Activated naive CD4-positive, alpha-beta T cell treated with anti-CD3 and anti-CD28 coated beads for 36 hours (primary cell): ENCODE data around the gene SERPINE2. TPM values are rescaled to one million over a fixed set of nuclear protein-coding genes. Genes with fewer than 3 reads are reported as not detected.

Experiments used
- CTCF ChIA-PET: fragments of 350-600 bp; sonication (Branson Sonifier 250); formaldehyde crosslinking; loops from one replicate; lab custom pipeline; 2021; ENCODE audit warnings: antibody characterized with exemption; lab: Charles Lee
- DNase-seq: peaks from one replicate; pipeline ENCODE4 v3.0.0-alpha.2; 2020
- H3K27ac Mint-ChIP-seq: one replicate; pipeline ENCODE4 v1.8.0; 2021; ENCODE audit warnings: mild to moderate bottlenecking, mixed read lengths
- H3K27me3 Mint-ChIP-seq: one replicate; pipeline ENCODE4 v1.8.0; 2021; ENCODE audit warnings: low read depth, mixed read lengths
- H3K36me3 Mint-ChIP-seq: one replicate; pipeline ENCODE4 v1.8.0; 2021; ENCODE audit warnings: low read depth, mixed read lengths
- H3K4me1 Mint-ChIP-seq: one replicate; pipeline ENCODE4 v1.8.0; 2021; ENCODE audit warnings: low read depth, mixed read lengths
- H3K4me3 Mint-ChIP-seq: one replicate; pipeline ENCODE4 v1.8.0; 2021; ENCODE audit warnings: mild to moderate bottlenecking, moderate library complexity, mixed read lengths
- H3K9me3 Mint-ChIP-seq: one replicate; pipeline ENCODE4 v1.8.0; 2021; ENCODE audit warnings: mixed read lengths
- intact Hi-C: fragments of 100-400 bp; cut with micrococcal nuclease; formaldehyde crosslinking; loops from one replicate; pipeline ENCODE4 v1.15.1; 2023
- total RNA-seq, 2 experiments: library from RNA; stranded (reverse); gene quantifications; one replicate each; pipeline ENCODE4 v1.2.3, GENCODE V29; 2021

Gene SERPINE2
- total RNA-seq: 10 to 100 TPM; 64.6 to 69.5 TPM

- CTCF ChIA-PET: interaction anchor here (0.7 to 3.1 kb wide), 8 partner anchors 12 to 243 kb away, joined by 3 to 14 read pairs (median 3); no protein-coding TSS in a partner anchor
- H3K9me3 Mint-ChIP-seq: no peaks in the 10 kb centered on the region
- peaks cover 3% of the 10 kb centered on the region for H3K36me3 Mint-ChIP-seq
- peak within 1 kb of the TSS; percentile 93 for H3K4me3 Mint-ChIP-seq
- H3K4me1 Mint-ChIP-seq: peaks cover 31% of the 10 kb centered on the region
- intact Hi-C loops: loop anchor here (1.0 to 2.0 kb wide), 5 partner anchors 46 to 245 kb away; partner anchors contain the start of gene MRPL44
- H3K27me3 Mint-ChIP-seq: peaks cover 29% of the 10 kb centered on the region
- H3K27ac Mint-ChIP-seq: peak within 1 kb of the TSS; percentile 76
- peak; percentile 81 for DNase-seq
Observed at GRCh38 chr2:224039080-224039769, at the start of gene SERPINE2. Gene SERPINE2, minus strand, starts transcription at chr2:224039286. Its CDS starts 37,386 bp downstream, at chr2:224001900.

- no peak for DNase-seq
- no peak overlapping the region for H3K27ac Mint-ChIP-seq
- H3K9me3 Mint-ChIP-seq: no peaks in the 10 kb centered on the region
- no peaks in the 10 kb centered on the region for H3K36me3 Mint-ChIP-seq
- CTCF ChIA-PET: interaction anchor here (0.5 kb wide), 1 partner anchor 74 kb away, joined by 4 read pairs; no protein-coding TSS in a partner anchor
- H3K4me3 Mint-ChIP-seq: no peak overlapping the region
- intact Hi-C loops: no loop called here
- H3K27me3 Mint-ChIP-seq: no peaks in the 10 kb centered on the region
- peaks cover 9% of the 10 kb centered on the region for H3K4me1 Mint-ChIP-seq
Observed at GRCh38 chr2:224086226-224086914, 47.3 kb upstream of the SERPINE2 start.

- CTCF ChIA-PET: interaction anchor here (0.5 kb wide), 1 partner anchor 73 kb away, joined by 4 read pairs; no protein-coding TSS in a partner anchor
- peaks cover 9% of the 10 kb centered on the region for H3K4me1 Mint-ChIP-seq
- intact Hi-C loops: loop anchor here (1.0 kb wide), 1 partner anchor 14 kb away; no protein-coding TSS in a partner anchor
- H3K27ac Mint-ChIP-seq: no peak overlapping the region
- DNase-seq: no peak
- H3K36me3 Mint-ChIP-seq: no peaks in the 10 kb centered on the region
- H3K4me3 Mint-ChIP-seq: no peak overlapping the region
- H3K9me3 Mint-ChIP-seq: no peaks in the 10 kb centered on the region
- no peaks in the 10 kb centered on the region for H3K27me3 Mint-ChIP-seq
Observed at GRCh38 chr2:224085811-224086210, 46.7 kb upstream of the SERPINE2 start.

GRCh38 chr2:224085246-224085645 is 46.2 kb upstream of the SERPINE2 start:
- intact Hi-C loops: loop anchor here (1.0 kb wide), 1 partner anchor 15 kb away; no protein-coding TSS in a partner anchor
- Mint-ChIP-seq H3K4me1 (peaks cover 9% of the 10 kb centered on the region), H3K27me3 (no peaks in the 10 kb centered on the region), H3K9me3 (no peaks in the 10 kb centered on the region), H3K4me3 (no peak overlapping the region), H3K36me3 (no peaks in the 10 kb centered on the region), H3K27ac (no peak overlapping the region)
- CTCF ChIA-PET: interaction anchor here (0.7 kb wide), 1 partner anchor 658 kb away, joined by 3 read pairs; no protein-coding TSS in a partner anchor
- no peak for DNase-seq

- intact Hi-C loops: no loop called here
- CTCF ChIA-PET: interaction anchor here (0.7 kb wide), 1 partner anchor 659 kb away, joined by 3 read pairs; no protein-coding TSS in a partner anchor
- no peak overlapping the region for H3K4me3 Mint-ChIP-seq
- H3K9me3 Mint-ChIP-seq: no peaks in the 10 kb centered on the region
- DNase-seq: no peak
- no peak overlapping the region for H3K27ac Mint-ChIP-seq
- peaks cover 9% of the 10 kb centered on the region for H3K4me1 Mint-ChIP-seq
- H3K36me3 Mint-ChIP-seq: no peaks in the 10 kb centered on the region
- H3K27me3 Mint-ChIP-seq: no peaks in the 10 kb centered on the region
Observed at GRCh38 chr2:224084266-224084892, 45.3 kb upstream of the SERPINE2 start.

- Mint-ChIP-seq H3K27me3 (no peaks in the 10 kb centered on the region), H3K4me1 (peaks cover 9% of the 10 kb centered on the region), H3K27ac (no peak overlapping the region), H3K36me3 (no peaks in the 10 kb centered on the region), H3K4me3 (no peak overlapping the region), H3K9me3 (no peaks in the 10 kb centered on the region)
- intact Hi-C loops: no loop called here
- CTCF ChIA-PET: no interaction called here
- no peak for DNase-seq
Observed at GRCh38 chr2:224083638-224084037, 44.6 kb upstream of the SERPINE2 start.

GRCh38 chr2:224078656-224079055 is 39.6 kb upstream of the SERPINE2 start:
- intact Hi-C loops: no loop called here
- Mint-ChIP-seq H3K27ac (no peak overlapping the region), H3K4me3 (no peak overlapping the region), H3K9me3 (no peaks in the 10 kb centered on the region), H3K27me3 (no peaks in the 10 kb centered on the region), H3K36me3 (no peaks in the 10 kb centered on the region), H3K4me1 (no peaks in the 10 kb centered on the region)
- CTCF ChIA-PET: interaction anchor here (0.6 kb wide), 1 partner anchor 14 kb away, joined by 3 read pairs; no protein-coding TSS in a partner anchor
- DNase-seq: no peak

- no peaks in the 10 kb centered on the region for H3K27me3 Mint-ChIP-seq
- H3K4me3 Mint-ChIP-seq: no peak overlapping the region
- no peak overlapping the region for H3K27ac Mint-ChIP-seq
- CTCF ChIA-PET: interaction anchor here (0.6 to 0.9 kb wide), 2 partner anchors 13 to 39 kb away, joined by 3 read pairs; partner anchors contain the start of gene SERPINE2
- no peaks in the 10 kb centered on the region for H3K4me1 Mint-ChIP-seq
- no peak for DNase-seq
- H3K9me3 Mint-ChIP-seq: no peaks in the 10 kb centered on the region
- intact Hi-C loops: no loop called here
- no peaks in the 10 kb centered on the region for H3K36me3 Mint-ChIP-seq
Observed at GRCh38 chr2:224077773-224078507, 38.9 kb upstream of the SERPINE2 start.

GRCh38 chr2:224075588-224075987 is 36.5 kb upstream of the SERPINE2 start:
- no peak overlapping the region for H3K27ac Mint-ChIP-seq
- H3K4me1 Mint-ChIP-seq: no peaks in the 10 kb centered on the region
- peaks cover under 1% of the 10 kb centered on the region for H3K27me3 Mint-ChIP-seq
- intact Hi-C loops: no loop called here
- CTCF ChIA-PET: no interaction called here
- DNase-seq: no peak
- no peaks in the 10 kb centered on the region for H3K36me3 Mint-ChIP-seq
- no peaks in the 10 kb centered on the region for H3K9me3 Mint-ChIP-seq
- no peak overlapping the region for H3K4me3 Mint-ChIP-seq

- no peak for DNase-seq
- intact Hi-C loops: no loop called here
- Mint-ChIP-seq H3K4me1 (no peaks in the 10 kb centered on the region), H3K9me3 (no peaks in the 10 kb centered on the region), H3K4me3 (no peak overlapping the region), H3K27ac (no peak overlapping the region), H3K27me3 (peaks cover 3% of the 10 kb centered on the region), H3K36me3 (no peaks in the 10 kb centered on the region)
- CTCF ChIA-PET: interaction anchor here (1.3 kb wide), 1 partner anchor 81 kb away, joined by 4 read pairs; no protein-coding TSS in a partner anchor
Observed at GRCh38 chr2:224073676-224074075, 34.6 kb upstream of the SERPINE2 start.

- no peaks in the 10 kb centered on the region for H3K4me1 Mint-ChIP-seq
- no peaks in the 10 kb centered on the region for H3K9me3 Mint-ChIP-seq
- intact Hi-C loops: no loop called here
- CTCF ChIA-PET: interaction anchor here (0.7 to 1.3 kb wide), 3 partner anchors 24 to 92 kb away, joined by 3 to 4 read pairs (median 3); no protein-coding TSS in a partner anchor
- peaks cover 3% of the 10 kb centered on the region for H3K27me3 Mint-ChIP-seq
- DNase-seq: no peak
- H3K36me3 Mint-ChIP-seq: no peaks in the 10 kb centered on the region
- no peak overlapping the region for H3K4me3 Mint-ChIP-seq
- no peak overlapping the region for H3K27ac Mint-ChIP-seq
Observed at GRCh38 chr2:224072541-224073188, 33.6 kb upstream of the SERPINE2 start.
